Stimulated activated CD8-positive, alpha-beta memory T cell treated with anti-CD3 and anti-CD28 coated beads, Interleukin-15, amount 100 ng/mL, for 48 hours (primary cell): ENCODE data around the gene RNF225.
"Not testable (repeated sequence)": the region's sequence is repeated elsewhere in the genome, so short reads cannot be mapped to it uniquely, and the experiment has no call there.

Source experiments
- DNase-seq, 2 donors: peaks; one replicate each; pipeline ENCODE4 v3.0.0-alpha.2; 2020; ENCODE audit warnings: low read depth in 2 of 2

The RNF225 gene

GRCh38 chr19:58409010-58409790 lies 13.7 kb downstream of the RNF225 start:
- no peak for DNase-seq

- no peak for DNase-seq
Observed at GRCh38 chr19:58416604-58417003, 21.1 kb downstream of the RNF225 start.

- no peak for DNase-seq
Observed at GRCh38 chr19:58417071-58417470, 21.6 kb downstream of the RNF225 start.

- no peak for DNase-seq
Observed at GRCh38 chr19:58428617-58429016, 33.2 kb downstream of the RNF225 start.

- no peak for DNase-seq
Observed at GRCh38 chr19:58429745-58430144, 34.3 kb downstream of the RNF225 start.

GRCh38 chr19:58434217-58434616 lies 38.8 kb downstream of the RNF225 start:
- no peak for DNase-seq

GRCh38 chr19:58439576-58440554 lies 44.4 kb downstream of the RNF225 start, which contains the start of gene ZNF132:
Gene ZNF132 (minus strand): TSS chr19:58440153. CDS start chr19:58439821, 332 bp downstream.
- DNase-seq, result peak; percentile 90 to 95

GRCh38 chr19:58440556-58440955 lies 45.1 kb downstream of the RNF225 start:
- DNase-seq, result no peak

- DNase-seq, result not testable (repeated sequence)
Observed at GRCh38 chr19:58442986-58443385, 47.5 kb downstream of the RNF225 start.
